WTC11 (cell line): ENCODE measurements around the gene ZNF705A.
A peak's percentile ranks its signal among the peaks of the same experiment; 100 is the strongest.
"Not testable (repeated sequence)": the region's sequence is repeated elsewhere in the genome, so short reads cannot be mapped to it uniquely, and the experiment has no call there.

Source experiments
- CREB1 ChIP-seq: sonication (generic); formaldehyde crosslinking; IDR thresholded peaks from 2 replicates; pipeline ENCODE4 v1.8.0; 2023; ENCODE audit warnings: mild to moderate bottlenecking, missing genetic modification reagents
- CTCF ChIP-seq: fragments of 200-600 bp; IDR thresholded peaks from 2 replicates; pipeline ENCODE4 v1.8.0; 2022; ENCODE audit warnings: antibody characterized with exemption
- ZNF138 ChIP-seq: sonication (generic); formaldehyde crosslinking; conservative IDR thresholded peaks from 2 replicates; pipeline ENCODE4 v1.8.1; 2022; ENCODE audit warnings: mild to moderate bottlenecking, moderate library complexity, missing genetic modification reagents

GRCh38 chr12:8179989-8180585 lies 23.3 kb downstream of the ZNF705A start:
- peak; percentile 45; the same call in 1 of the 2 replicates for TF ChIP-seq CTCF
- TF ChIP-seq ZNF138, CREB1 (CRISPR knock-in tag): not testable (repeated sequence)
